ENCODE results near the gene SAPCD2.

The SAPCD2 gene

DNA sequence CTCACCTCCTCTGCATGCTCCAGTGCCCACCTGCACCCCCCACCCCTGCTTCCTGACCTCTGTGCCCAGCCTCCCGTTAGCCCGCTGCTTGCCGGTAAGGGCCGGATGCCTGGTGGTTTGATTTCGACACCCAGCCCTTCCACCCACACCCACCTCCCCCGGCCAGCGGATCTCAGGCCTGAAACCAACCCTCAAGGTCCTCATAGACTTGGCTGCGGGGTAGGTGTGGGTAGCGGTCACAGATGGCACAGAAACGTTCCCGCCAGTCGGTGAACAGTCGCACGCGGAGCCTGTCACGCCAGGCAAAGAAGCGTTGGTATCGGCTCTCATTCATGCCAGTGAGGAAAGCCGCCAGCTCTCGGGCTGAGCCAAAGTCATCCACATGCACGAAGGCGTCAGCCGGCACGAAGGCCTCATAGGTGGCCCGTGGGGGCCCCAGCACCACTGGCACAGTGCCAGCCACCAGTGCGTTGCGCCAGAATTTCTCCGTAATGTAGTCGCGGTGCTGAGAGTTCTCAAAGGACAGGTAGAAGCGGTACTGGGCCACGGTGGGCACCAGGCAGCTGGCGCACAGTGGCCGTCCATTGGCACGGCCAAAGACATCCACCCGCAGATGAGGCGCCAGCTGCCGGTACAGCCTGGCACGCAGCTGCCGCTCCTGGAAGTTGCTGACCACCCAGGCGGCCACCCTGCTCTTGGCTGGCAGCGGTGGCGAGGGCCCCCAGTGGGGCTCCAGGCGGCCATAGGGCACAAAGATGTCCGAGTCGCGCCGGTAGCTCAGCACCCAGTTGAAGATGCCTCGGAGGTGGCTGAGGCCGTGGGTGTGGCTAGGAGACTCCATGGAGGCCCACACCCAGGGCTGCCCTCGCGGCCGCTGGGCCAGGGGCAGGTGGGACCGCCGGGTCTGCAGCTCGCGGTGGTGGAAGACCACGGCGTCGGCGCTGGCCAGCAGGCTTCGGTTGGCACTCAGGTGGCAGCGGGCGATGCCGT lies 39.5 kb downstream of the SAPCD2 start:
- peak; percentile 53 for DNase-seq (ENCODE audit: low read depth)

DNA sequence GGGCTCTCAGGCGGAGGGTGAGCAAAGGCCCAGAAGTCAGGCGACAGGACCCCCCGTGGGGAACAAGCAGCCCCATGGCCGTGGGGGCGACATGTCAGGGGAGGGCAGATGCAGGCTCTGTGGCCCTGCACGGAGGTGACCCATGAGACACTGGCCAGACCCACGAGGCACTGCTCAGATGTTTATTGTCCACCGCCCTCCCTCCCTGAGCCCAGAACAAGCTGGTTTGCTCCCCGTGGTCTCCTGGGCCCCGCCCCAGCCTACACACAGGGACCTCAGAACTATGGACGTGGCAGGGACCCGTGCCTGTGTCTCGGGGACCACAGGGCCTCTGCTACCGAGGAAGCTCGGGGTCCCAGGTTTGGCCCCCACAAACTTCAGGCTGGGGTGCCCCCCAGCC lies 40.4 kb downstream of the SAPCD2 start:
- DNase-seq (ENCODE audit: low read depth): no peak

DNA sequence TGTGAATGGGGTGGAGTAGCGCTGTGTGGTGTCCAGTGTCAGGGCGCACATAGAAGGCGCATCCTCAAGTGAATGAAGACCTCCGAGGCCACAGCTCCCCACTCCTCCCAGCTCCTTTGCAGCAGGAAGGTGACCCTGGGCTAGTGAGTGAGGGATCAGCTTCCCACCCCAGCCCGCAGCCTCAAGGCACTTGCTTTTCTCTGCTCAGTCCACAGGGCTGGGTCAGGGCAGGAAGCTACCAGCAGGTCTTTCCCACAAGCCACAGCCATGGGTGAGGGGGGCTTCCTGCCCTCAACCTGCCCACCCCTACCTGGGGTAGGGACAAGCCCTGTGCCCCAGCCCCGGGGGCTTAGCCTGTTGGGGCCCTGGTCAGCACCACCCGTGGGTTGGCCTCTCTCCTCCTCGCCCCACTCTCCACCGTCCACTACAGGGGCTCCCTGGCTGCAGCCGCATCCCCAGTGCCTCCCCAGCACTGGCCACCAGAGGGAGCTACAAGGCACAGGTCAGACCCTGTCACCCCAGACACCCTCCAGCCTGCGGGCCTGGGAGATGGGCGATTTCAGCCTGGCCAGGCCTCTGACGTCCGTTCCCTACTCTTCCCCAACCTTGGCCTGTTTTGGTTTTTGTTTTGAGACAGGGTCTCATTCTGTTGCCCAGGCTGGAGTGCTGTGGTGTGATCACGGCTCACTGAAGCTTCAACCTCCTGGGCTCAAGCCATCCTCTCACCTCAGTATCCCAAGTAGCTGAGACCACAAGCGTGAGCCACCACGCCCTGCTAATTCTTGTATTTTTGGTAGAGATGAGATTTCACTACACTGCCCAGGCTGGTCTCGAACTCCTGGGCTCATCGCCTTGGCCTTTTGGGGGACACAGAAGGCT lies 41.1 kb downstream of the SAPCD2 start:
- peak; percentile 38 for DNase-seq (ENCODE audit: low read depth)

DNA sequence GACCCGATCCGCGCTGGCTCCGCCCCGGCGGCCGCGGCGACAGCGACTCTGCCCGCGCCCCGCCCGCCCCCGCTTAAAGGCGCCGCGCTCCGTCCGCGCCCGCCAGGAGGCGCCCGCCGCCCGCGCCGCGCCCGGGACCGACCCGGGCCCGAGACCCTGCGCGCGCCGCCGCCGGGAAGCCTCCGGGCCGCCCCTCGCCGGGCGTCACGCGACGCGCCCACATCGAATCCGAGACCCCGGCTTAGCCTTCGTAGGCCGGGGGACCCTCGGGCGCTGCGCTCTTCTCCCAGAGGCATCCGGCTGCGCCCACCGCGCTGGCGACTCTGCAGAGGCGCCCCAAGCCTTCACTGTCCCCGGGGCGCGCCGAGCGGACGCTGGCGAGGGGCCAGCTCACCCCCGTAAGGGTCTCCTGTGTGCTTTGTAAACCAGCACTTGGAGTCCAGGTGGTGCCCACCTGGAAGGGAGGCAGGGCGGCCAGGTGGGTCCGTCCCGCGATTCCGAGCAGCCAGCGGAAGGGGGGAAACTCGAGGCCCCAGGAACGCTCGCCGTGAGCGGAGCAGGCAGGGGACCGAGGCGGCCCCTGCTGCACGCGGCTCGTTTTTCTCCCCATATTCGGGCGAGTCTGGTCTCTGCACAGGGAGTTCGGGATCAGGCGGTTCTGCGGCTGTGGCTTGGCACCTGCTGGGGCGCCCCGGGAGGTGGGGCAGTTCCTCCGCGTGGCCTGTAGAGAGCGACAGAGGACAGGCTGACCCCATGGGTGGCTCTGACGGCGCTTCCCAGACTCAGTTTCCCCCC lies 41.9 kb downstream of the SAPCD2 start:
- DNase-seq (ENCODE audit: low read depth): no peak

DNA sequence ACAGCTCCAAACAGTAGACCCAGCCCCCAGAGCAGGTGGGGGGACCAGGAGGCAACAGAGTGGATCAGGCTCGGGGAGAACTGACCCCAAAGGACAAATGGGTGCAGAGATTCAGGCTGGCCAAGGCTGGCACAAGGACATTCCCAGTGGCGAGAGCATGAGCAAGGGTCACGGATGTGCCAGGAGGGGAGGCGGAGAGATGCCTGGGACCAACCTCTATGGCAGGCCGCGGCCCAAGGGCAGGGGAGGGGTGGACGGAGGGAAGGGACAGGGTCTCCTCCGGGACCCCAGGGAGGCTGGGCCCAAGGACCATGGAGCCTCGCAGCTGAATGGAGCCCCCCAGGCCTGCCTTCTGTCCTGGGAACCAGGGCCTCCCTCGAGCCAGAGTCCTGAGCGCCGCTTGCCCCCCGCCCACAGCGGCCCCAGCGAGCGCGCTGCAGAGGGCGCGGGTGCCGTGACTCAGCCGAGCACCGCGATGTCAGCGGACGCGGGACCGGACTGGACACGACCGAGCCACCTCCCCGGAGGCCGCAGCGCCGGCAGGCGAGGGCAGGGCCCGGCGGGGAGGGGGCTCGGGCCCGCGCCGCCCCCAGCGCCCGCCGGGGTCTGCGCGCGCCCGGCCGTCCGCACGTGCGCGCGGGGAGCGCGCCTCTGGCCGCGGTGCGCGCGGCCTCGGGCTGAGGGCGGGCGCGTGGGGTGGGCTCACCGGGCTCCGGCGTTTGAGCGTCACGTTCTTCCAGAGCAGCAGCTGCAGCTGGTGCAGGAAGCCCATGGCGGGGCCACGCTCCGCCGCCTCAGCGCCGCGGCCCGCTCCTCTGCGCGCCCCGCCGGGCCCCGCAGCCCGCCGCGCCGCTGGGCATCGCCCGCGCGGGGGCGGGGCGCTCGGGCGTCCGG lies 42.7 kb downstream of the SAPCD2 start, which contains the start of gene ABCA2:
Gene ABCA2 (minus strand): TSS at position 869 of the 894 bp plus-strand sequence. CDS start 97 bp downstream, at position 772.
- no peak for DNase-seq (ENCODE audit: low read depth)

DNA sequence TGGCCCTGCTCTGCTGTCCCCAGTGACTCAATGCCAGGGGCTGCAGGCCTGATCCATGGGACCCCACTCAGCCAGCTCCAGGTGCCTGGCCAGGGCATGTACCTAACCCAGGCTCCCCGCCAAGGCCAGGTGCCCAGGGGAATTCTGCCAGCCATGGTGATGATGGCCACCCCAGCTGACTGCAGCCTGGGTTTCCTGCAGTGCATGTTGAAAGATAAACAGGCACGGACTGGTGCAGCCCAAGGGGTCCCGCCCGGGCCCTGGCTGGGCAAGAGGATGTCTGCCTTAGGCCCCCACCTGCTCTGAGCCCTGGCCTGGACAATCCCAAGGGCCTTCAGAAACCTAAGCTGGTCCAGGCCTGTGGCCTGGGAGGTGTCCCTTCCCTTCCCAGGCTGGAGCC lies 43.5 kb downstream of the SAPCD2 start:
- DNase-seq (ENCODE audit: low read depth): no peak

DNA sequence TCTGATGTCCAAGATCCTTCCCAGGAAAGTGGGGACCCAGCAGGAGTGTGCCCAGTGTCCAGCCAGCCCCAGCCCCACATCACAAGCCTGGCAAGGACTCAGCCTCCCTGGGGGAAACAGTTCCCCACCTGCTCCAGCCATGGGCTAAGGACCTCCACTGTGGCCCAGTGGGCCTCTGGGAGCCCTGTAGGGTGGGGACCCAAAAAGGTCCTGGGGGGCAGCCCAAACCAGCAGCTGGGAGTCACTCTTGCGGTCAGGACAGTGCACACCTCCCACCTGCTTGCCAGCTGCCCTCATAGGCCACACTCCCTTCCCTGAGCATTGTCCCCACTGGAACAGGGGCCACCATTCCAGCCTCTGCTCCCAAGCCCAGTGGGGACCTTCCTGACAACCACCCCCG lies 44.0 kb downstream of the SAPCD2 start:
- DNase-seq (ENCODE audit: low read depth): no peak

DNA sequence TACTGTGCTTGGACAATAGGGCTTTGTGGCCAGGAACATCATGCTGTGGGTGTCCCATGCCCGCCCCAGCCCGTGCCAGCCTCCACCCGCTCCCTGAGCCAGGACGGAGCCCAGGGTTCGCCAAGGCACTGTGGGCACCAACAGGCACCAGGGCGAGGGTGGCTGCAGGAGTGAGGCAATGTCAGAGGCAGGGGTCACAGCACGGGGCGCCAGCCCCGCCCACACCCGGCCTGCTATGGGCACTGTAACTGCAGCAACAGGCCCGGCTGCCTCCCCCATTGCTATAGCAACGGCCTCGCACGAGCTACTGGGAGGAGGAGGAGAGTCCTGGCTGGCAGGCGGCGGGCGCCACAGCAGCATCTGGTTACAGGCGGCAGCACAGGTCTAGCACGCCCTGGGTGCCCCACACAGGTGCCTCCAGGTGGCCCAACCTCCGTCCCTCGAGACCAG lies 44.8 kb downstream of the SAPCD2 start:
- peak; percentile 31 for DNase-seq (ENCODE audit: low read depth)

DNA sequence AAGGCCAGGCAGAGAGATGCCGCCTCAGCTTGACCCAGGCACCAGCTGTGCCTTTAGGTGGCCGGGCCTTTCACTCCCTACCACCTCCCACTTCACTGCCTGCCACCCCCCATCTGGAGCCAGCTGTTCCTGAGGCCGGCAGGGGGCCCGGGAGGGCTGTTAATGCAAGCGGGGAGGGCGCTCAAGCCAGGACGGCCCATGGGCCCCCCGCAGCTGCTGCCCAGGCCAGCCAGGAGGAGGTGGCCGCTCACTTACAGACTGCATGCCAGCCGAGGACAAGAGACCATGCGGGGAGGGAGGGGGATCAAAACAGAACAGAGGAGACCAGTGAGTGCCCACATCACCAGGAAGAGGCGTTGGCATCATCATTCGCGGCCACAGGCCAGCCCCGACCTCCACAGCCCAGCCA lies 46.8 kb downstream of the SAPCD2 start:
- DNase-seq (ENCODE audit: low read depth): no peak

DNA sequence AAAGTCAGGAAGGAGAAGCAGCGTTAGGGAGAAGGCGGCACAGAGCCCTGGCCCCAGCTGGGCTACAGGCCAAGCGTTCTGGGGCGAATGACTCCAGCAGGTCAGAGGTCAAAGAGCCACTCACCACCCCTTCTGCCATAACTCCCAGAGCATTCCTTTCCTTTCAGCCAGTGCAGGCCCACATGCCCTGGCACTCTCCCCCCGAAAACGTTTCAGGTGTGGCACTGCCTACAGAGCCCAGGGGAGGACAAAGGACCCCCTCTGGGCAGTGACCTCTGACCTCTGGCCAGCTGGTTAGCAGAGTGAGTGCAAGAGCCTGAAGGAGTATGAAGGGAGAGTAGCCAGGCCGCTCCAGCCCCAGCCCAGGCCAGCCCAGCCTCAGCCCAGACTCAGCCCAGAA lies 47.2 kb downstream of the SAPCD2 start:
- DNase-seq (ENCODE audit: low read depth): no peak

DNA sequence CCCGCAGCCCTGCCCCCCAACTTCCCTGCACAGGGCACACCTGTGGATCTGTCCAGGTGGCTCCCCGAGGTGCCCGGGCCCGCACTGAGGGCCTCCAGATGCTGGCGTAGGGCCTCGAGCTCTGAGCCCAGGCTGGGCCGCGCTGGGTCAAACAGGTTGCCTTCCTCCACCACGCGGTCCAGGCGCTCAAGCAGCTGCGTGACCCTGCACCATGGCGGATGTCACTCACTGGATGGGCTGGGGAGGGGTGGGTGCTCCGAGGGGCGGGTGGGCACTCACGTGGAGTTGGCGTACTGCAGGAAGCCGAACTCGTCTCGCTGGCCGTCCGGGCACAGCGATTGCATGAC lies 47.7 kb downstream of the SAPCD2 start:
- DNase-seq (ENCODE audit: low read depth): no peak

DNA sequence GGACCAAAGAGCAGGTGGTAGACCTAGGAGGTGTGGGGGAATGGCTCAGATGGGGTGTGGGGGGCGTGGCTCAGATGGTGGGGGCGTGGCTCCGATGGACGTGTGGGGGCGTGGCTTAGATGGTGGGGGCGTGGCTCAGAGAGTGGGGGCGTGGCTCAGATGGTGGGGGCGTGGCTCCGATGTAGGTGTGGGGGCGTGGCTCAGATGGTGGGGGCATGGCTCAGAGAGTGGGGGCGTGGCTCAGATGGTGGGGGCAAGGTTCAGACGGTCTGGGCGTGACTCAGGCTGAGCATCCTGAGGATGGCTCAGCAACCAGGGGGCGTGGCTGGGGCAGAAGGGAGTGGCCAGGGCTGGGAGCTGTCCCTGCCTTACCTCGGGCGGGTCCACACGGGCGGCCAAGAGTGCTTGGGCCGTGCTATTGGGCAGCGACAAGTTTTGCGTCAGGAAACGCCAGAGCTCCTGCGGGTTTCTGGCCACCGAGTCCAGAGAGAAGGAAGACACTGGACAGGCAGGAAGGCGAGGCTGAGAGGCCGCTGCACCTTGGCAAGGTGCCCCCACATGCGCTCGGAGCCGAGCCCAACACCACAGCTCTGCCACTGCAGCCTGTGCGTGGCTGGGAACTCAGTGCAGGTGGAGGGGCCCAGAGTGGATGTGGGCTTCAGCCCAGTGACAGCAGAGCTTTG lies 48.2 kb downstream of the SAPCD2 start:
- peak; percentile 62 for DNase-seq (ENCODE audit: low read depth)

DNA sequence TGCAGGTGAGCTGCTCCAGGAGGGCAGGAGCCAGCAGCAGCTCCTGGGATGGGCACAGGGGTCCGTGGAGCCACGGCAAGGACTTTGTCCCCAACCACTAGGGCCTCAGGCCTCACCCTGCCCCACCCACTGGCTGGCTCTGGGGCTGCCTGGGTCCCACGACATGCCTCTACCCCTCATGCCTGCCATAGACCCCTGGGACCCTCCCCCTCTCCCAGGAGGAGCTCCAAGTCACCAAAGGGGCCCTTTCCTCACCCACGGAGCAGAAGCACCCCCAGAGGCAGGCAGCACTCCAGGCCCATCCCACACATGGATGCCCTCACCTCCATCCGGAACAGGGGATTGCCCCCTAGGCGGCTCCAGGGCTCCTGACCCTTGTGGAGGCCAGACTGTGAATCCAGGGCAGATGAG lies 48.8 kb downstream of the SAPCD2 start:
- no peak for DNase-seq (ENCODE audit: low read depth)

DNA sequence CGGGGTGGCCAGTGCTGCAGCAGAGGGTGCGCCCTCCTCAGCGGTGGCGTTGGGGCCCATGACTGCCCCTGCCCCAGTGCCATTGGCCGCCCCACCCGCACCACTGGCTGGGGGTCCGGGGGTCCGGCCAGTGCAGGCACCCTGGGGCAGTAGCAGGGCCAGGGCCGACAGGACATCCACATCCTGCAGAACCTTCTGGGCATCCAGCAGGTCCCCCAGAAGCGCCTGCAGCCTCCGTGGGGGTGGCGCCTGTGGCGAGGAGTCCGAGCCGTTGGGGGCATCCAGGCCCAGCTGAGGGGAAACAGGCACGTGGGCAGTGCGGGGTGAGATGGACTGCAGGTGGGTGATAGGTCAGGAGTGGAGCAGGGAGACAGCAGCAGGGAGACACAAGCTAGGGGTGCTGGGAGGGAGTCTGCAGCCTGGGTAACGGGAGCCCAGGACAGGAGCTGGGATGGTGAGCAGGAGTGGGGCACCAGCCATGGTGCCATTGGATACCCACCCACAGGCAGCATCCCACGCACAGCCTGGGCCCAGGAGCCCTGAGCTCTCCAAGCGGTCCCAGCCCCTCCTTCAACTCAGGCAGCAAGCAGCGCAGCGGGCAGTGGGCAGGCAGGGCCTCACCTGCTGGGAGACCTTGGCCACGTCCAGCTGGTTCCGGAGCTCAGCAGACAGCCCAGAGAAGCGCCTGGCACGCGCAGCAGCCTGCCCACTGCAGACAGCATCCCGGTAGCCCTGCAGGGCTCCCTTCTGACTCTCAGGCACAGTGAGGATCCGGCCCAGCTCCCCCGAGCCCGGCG lies 49.4 kb downstream of the SAPCD2 start:
- DNase-seq (ENCODE audit: low read depth): no peak

DNA sequence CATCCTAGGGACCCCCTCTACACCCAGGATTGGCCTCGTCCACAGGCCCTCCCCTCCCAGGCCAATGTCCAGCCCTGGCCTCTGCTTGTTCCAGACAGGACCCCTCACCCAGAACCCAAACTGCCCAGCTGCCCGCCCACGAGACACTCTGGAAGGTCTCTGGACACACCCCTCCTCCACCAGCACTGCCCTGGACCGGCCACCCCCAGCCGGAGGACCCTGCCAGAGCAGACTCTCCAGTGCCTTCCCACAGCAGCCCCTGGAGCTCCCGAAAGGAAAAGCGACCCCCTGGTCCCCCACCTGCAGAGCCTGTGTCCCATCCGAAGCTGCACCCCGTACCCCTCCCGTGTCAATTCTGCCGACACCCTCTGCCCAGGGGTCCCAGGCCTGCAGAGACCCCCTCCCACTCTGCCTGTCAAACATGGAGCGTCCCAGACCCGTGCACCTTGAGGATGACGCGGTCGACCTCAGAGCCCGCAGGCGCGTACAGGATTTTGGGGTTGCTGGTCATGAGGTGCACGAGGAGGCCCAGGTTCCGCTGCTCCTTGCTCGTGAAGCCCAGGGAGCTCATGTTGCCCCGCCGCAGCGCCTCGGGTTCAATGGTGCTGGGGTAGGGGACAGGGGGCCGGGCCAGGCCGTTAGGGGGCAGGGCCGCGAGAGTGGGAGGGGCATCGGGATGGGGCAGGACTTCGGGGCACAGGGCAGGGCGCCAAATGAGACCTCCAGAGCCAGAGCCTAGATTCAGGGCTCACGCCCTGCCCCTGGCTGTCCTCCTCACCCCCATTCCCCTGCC lies 50.3 kb downstream of the SAPCD2 start:
- DNase-seq (ENCODE audit: low read depth): no peak

DNA sequence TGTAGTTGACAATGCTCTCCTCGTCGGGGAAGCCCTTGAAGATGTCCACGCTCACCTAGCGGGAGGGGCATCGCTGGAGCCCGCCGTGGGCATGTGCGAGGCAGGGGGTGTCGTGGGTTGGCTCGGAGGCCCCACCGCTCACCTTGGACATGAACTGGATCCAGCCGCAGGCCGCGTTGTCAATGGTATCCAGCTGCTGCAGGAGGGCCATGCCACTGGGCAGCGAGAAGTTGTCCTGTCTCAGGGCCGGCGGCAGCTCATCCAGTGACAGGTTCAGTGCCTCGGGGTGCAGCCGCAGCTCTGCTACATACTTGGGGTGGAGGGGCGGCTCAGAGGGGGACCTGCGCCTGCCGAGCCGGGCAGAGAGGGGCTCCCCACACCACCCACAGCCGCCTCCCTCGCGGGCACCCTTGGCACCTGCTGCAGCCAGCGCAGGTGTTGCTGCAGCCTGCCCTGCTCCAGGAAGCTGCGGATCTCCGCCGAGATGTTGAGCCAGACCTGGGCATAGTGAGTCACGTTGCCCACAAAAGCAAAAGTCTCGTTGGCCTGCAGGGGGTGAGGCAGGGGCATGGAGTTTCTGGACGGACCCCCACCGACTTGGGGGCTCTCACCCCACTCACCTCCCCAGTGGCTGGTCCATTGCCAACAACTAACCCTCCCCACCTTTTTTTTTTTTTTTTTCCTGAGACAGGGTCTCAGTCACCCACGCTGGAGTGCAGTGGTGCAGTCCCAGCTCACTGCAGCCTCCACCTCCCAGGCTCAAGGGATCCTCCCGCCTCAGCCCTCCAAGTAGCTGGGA lies 51.4 kb downstream of the SAPCD2 start:
- no peak for DNase-seq (ENCODE audit: low read depth)

DNA sequence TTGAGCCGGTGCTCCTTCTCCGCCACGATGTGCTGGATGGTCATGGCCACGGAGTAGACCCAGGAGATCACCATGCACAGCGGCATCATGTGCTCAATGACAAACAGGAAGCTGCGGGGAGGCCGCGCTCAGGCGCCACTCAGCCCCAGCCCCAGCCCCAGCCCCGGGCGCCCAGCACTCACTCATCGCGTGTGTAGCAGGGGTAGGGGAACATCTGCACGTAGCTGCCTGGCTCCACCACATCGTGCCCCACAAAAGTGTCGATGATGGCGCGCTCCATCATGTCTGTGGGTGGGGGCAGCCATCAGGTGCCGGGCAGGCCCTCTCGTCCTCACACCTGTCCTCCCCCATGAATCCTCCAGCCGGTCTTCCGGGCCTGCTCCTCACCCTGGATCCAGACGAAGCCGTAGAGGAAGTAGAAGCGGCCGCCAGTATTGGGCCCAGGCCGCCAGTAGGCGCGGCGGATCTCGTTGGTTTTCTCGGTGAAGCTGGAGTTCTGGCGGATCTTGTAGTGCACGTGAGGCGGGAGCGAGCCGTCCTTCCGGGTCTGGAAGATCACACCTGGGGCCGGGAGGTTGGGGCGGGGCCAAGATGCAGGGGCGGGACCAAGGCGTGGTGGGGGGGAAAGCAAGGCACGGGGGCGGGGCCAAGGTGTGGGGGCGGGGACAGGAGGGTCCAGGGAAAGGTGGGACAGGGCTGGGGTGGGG lies 52.4 kb downstream of the SAPCD2 start:
- DNase-seq (ENCODE audit: low read depth): no peak
